Heart right ventricle (tissue), 16 donors: ENCODE data around the gene C10orf67. TPM values are rescaled to one million over a fixed set of nuclear protein-coding genes. Genes with fewer than 3 reads are reported as not detected.

ENCODE experiments used
- ATAC-seq, 8 donors: fragments of 200-7000 bp; cut with Tn5 transposase; one replicate each; pipeline ENCODE4 v1.9.1; 2020; ENCODE audit warnings: mild to moderate bottlenecking in 8 of 8, moderate library complexity in 8 of 8, moderate number of reproducible peaks in 1 of 8
- DNase-seq, 2 donors: peaks; one replicate each; pipeline ENCODE4 v3.0.0-alpha.2; 2020
- H3K27ac ChIP-seq, 10 donors: fragments of 200-600 bp; sonication (generic) in 2 of 10; one replicate each; pipeline versions ENCODE4 v1.5.0 to v1.8.0; 2020 to 2022; ENCODE audit warnings: mild to moderate bottlenecking in 3 of 10
- H3K27me3 ChIP-seq, 7 donors: fragments of 200-600 bp; one replicate each; pipeline ENCODE4 v1.8.0; 2021 to 2022; ENCODE audit warnings: mild to moderate bottlenecking in 2 of 7
- H3K36me3 ChIP-seq, 9 donors: fragments of 200-600 bp; sonication (generic) in 1 of 9; one replicate each; pipeline versions ENCODE4 v1.5.0 to v1.8.0; 2020 to 2022; ENCODE audit warnings: mild to moderate bottlenecking in 2 of 9
- H3K4me1 ChIP-seq, 9 donors: fragments of 200-600 bp; sonication (generic) in 1 of 9; one replicate each; pipeline versions ENCODE4 v1.5.0 to v1.8.0; 2020 to 2022; ENCODE audit warnings: mild to moderate bottlenecking in 4 of 9
- H3K4me3 ChIP-seq, 10 donors: fragments of 200-600 bp; sonication (generic) in 2 of 10; one replicate each; pipeline versions ENCODE4 v1.5.0 to v1.8.0; 2020 to 2022; ENCODE audit warnings: mild to moderate bottlenecking in 7 of 10, moderate library complexity in 2 of 10
- H3K9me3 ChIP-seq, 11 donors: fragments of 200-600 bp in 10 of 11; sonication (generic) in 2 of 11; one replicate each; pipeline versions ENCODE4 v1.5.0 to v1.8.0; 2013 to 2022; ENCODE audit warnings: mild to moderate bottlenecking in 2 of 11, control low read depth in 1 of 11, moderate library complexity in 1 of 11
- CTCF ChIP-seq, 9 donors: fragments of 200-600 bp; sonication (generic) in 2 of 9; IDR thresholded peaks; one replicate each; pipeline versions ENCODE4 v1.5.0 to v1.8.0; 2021 to 2022; ENCODE audit warnings: antibody characterized with exemption in 9 of 9, mild to moderate bottlenecking in 5 of 9, moderate library complexity in 1 of 9
- WGBS, 2 donors: extraction: QIAGEN DNeasy Blood & Tissue Kit; methylation state at CpG; one replicate each; pipeline ENCODE4 v1.1.7; 2013; ENCODE audit warnings: inconsistent platforms in 1 of 2; 5-methylcytosine and 5-hydroxymethylcytosine counted together
- intact Hi-C, 10 donors: fragments of 100-400 bp; cut with DNase I; formaldehyde crosslinking; loops; one replicate each; pipeline versions ENCODE4 v1.11.1 to v1.14.2; 2022
- polyA plus RNA-seq, 2 donors: library from polyadenylated mRNA; stranded (reverse); fragments of 200-250 nt; gene quantifications; one replicate each; pipeline ENCODE4 v1.2.3, GENCODE V29; 2013
- total RNA-seq, 10 donors: library from RNA; stranded (reverse); fragmentation: NEBNext Ultra II Directional in 3 of 10; extraction: Animal tissue kit (Norgen Biotek cat#: 25700) in 3 of 10; gene quantifications; one replicate each; pipeline versions ENCODE4 v1.2.1 to v1.2.4, GENCODE V29; 2021 to 2023
- donor health status: Arrhythmogenic right ventricular cardiomyopathy.
- donor health status: ischemic (EF 13 %, LVEDD 7.1; RV severe dilation, severe dysfunction).
- donor health status: healthy with polysubstance abuse.
- donor health status: DM: no; HTN: yes; CAD: no.
- donor health status: DM: no; HTN: no; CAD: no.
- donor health status: ischemic (EF 25% LVEDD 6.9; RV normal size, moderate dysfunction).
- donor health status: ischemic (EF 25% LVEDD 5.7; RV mildly dilated, moderate dysfunction).
- donor health status: healthy.
- donor health status: DM: yes; HTN: yes; CAD: no.
- donor health status: Ischemic cardiomyopathy.
- donor health status: ischemic (EF 35%, LVEDD 5.7; RV mildly dilated, moderate dysfunction).
- donor health status: nonischemic (EF 11% LVEDD 7.7; RV severe dilation, severe dysfunction).
- donor health status: DM: yes; HTN: yes; CAD: no.
- donor health status: PGD.
- donor health status: ischemic (EF 29% LVEDD 5.4; RV normal size, mild dysfunction).
- donor health status: nonischemic (EF 23%, LVEDD 6.1; RV moderate dilation, normal function).

C10orf67 gene
- total and polyA plus RNA-seq, 12 donors: 0.15 to 1.5 (median 0.40) TPM

- no peak for ATAC-seq
- DNase-seq: no peak
- no peak for TF ChIP-seq CTCF (IDR thresholded peaks at IDR 0.05)
- Histone ChIP-seq H3K9me3 (no peaks in the 10 kb centered on the region), H3K27ac (no peak overlapping the region), H3K36me3 (no peaks in the 10 kb centered on the region), H3K4me3 (no peak overlapping the region), H3K4me1 (peaks cover 0 to 11% (median 0%) of the 10 kb centered on the region in 9 donors), H3K27me3 (no peaks in the 10 kb centered on the region)
- intact Hi-C loops: loop anchor here in 1 of 10 donors (5.0 kb wide), 1 partner anchor 41 kb away; no protein-coding TSS in a partner anchor
- 96% methylated on average over 2 of the region's 2 CpGs for WGBS, 2 donors
These were observed 17.1 kb upstream of the C10orf67 start for GRCh38 chr10:23361665-23362064.

GRCh38 chr10:23359692-23360380 is 15.2 kb upstream of the C10orf67 start:
- no peak overlapping the region for H3K4me3 ChIP-seq
- no peaks in the 10 kb centered on the region for H3K36me3 ChIP-seq
- TF ChIP-seq CTCF (IDR thresholded peaks at IDR 0.05): no peak
- 69 to 76% methylated on average over 8 of the region's 8 CpGs for WGBS, 2 donors
- peaks cover 0 to 11% (median 0%) of the 10 kb centered on the region in 9 donors for H3K4me1 ChIP-seq
- no peak for DNase-seq
- ATAC-seq: peak in 7 of 8 donors; percentile 29 to 92 (median 80)
- H3K9me3 ChIP-seq: no peaks in the 10 kb centered on the region
- peak overlapping the region in 3 of 10 donors; percentile 25 to 34 (median 26) for H3K27ac ChIP-seq
- intact Hi-C loops: loop anchor here in 2 of 10 donors (5.0 kb wide), 2 partner anchors 42 to 43 kb away; no protein-coding TSS in a partner anchor
- H3K27me3 ChIP-seq: no peaks in the 10 kb centered on the region

- intact Hi-C loops: loop anchor here in 1 of 10 donors (5.0 kb wide), 1 partner anchor 41 kb away; no protein-coding TSS in a partner anchor
- Histone ChIP-seq H3K36me3 (no peaks in the 10 kb centered on the region), H3K4me1 (peaks cover 0 to 11% (median 0%) of the 10 kb centered on the region in 9 donors), H3K4me3 (no peak overlapping the region), H3K9me3 (no peaks in the 10 kb centered on the region), H3K27ac (no peak overlapping the region), H3K27me3 (no peaks in the 10 kb centered on the region)
- no peak for ATAC-seq
- DNase-seq: no peak
- WGBS, 2 donors: 79 to 83% methylated on average over 2 of the region's 2 CpGs
- peak in 5 of 9 donors; percentile 9 to 22 (median 12) for TF ChIP-seq CTCF (IDR thresholded peaks at IDR 0.05)
These were observed 13.8 kb upstream of the C10orf67 start for GRCh38 chr10:23358357-23358756.

- no peak overlapping the region for H3K4me3 ChIP-seq
- WGBS, 2 donors: 84% methylated on average over 5 of the region's 5 CpGs
- ATAC-seq (no peak), DNase-seq (no peak)
- no peak for TF ChIP-seq CTCF (IDR thresholded peaks at IDR 0.05)
- no peaks in the 10 kb centered on the region for H3K9me3 ChIP-seq
- intact Hi-C loops: loop anchor here in 1 of 10 donors (5.0 kb wide), 1 partner anchor 37 kb away; no protein-coding TSS in a partner anchor
- H3K27ac ChIP-seq: no peak overlapping the region
- H3K36me3 ChIP-seq: no peaks in the 10 kb centered on the region
- no peaks in the 10 kb centered on the region for H3K27me3 ChIP-seq
- peaks cover 0 to 5% (median 0%) of the 10 kb centered on the region in 9 donors for H3K4me1 ChIP-seq
These were observed 10.2 kb upstream of the C10orf67 start for GRCh38 chr10:23354630-23355279.
